Activated T-cell treated with anti-CD3 and anti-CD28 coated beads, Interleukin-2, amount 50 U/mL, for 4 hours (primary cell): ENCODE measurements around the gene TUBB2A. TPM values are rescaled to one million over a fixed set of nuclear protein-coding genes. Genes with fewer than 3 reads are reported as not detected.
"Not testable (repeated sequence)": the region's sequence is repeated elsewhere in the genome, so short reads cannot be mapped to it uniquely, and the experiment has no call there.

Experiments
- ATAC-seq, 2 donors: fragments of 200-7000 bp; cut with Tn5 transposase; one replicate each; pipeline ENCODE4 v1.10.0; 2021
- DNase-seq: peaks from one replicate; pipeline ENCODE4 v3.0.0-alpha.2; 2020
- H3K27me3 Mint-ChIP-seq: one replicate; pipeline ENCODE4 v1.8.0; 2021; ENCODE audit warnings: low read depth, mixed read lengths
- H3K36me3 Mint-ChIP-seq: one replicate; pipeline ENCODE4 v1.8.0; 2022; ENCODE audit warnings: mixed read lengths; ENCODE audit not compliant: insufficient read depth
- H3K4me1 Mint-ChIP-seq: one replicate; pipeline ENCODE4 v1.8.0; 2021; ENCODE audit warnings: low read depth, mixed read lengths
- H3K4me3 Mint-ChIP-seq: one replicate; pipeline ENCODE4 v1.8.0; 2021; ENCODE audit warnings: mild to moderate bottlenecking, moderate library complexity, mixed read lengths
- H3K9me3 Mint-ChIP-seq: one replicate; pipeline ENCODE4 v1.8.0; 2021; ENCODE audit warnings: mixed read lengths
- total RNA-seq, 3 donors: library from RNA; stranded (reverse); gene quantifications; one replicate each; pipeline ENCODE4 v1.2.1, GENCODE V29; 2021

The TUBB2A gene
- total RNA-seq, 3 donors from 2014 or later, result 5.4 to 7.7 (median 7.1) TPM

DNA sequence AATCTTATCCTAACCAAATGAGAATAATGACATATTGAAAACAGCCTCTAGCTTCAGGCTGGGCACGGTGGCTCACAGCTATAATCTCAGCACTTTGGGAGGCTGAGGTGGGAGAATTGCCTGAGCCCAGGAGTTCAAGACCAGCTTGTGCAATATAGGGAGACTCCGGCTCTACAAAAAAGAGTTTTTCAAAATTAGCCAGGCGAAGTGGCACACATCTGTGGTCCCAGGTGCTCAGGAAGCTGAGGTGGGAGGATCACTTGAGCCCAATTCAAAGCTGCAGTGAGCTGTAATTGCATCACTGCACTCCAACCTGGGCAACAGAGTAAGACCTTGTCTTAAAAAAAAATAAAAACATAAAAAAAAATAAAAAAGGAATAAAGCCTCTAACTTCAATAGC is 4.7 kb downstream of the TUBB2A start:
- H3K4me3 Mint-ChIP-seq, result no peak overlapping the region
- H3K27me3 Mint-ChIP-seq, result peaks cover 7% of the 10 kb centered on the region
- H3K4me1 Mint-ChIP-seq, result peaks cover 7% of the 10 kb centered on the region
- DNase-seq (no peak), ATAC-seq (no peak)
- H3K9me3 Mint-ChIP-seq, result no peaks in the 10 kb centered on the region
- H3K36me3 Mint-ChIP-seq, result peaks cover 6% of the 10 kb centered on the region

DNA sequence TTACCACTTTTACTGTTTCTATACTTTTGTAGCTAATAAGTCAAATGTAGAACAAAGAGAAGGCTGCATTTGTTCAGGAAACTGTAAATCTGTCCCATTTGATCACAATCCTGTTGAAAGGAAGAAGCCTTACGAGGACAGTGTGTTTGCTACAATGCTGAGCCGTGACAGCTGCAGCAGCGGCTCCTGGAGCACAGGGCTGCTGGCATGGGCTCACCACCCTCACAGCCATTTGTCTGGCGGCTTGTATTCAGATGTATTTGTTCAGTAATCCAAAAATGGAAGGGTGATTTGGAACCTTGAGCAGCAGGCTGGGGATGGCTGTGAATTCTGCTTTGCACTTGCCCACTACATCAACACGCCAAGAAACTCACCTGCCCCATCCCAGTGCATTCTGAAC is 5.7 kb downstream of the TUBB2A start:
- Mint-ChIP-seq H3K4me1 (peaks cover 4% of the 10 kb centered on the region), H3K4me3 (no peak overlapping the region), H3K27me3 (peaks cover 7% of the 10 kb centered on the region), H3K36me3 (peaks cover 9% of the 10 kb centered on the region), H3K9me3 (no peaks in the 10 kb centered on the region)
- DNase-seq, result no peak
- ATAC-seq, result no peak

DNA sequence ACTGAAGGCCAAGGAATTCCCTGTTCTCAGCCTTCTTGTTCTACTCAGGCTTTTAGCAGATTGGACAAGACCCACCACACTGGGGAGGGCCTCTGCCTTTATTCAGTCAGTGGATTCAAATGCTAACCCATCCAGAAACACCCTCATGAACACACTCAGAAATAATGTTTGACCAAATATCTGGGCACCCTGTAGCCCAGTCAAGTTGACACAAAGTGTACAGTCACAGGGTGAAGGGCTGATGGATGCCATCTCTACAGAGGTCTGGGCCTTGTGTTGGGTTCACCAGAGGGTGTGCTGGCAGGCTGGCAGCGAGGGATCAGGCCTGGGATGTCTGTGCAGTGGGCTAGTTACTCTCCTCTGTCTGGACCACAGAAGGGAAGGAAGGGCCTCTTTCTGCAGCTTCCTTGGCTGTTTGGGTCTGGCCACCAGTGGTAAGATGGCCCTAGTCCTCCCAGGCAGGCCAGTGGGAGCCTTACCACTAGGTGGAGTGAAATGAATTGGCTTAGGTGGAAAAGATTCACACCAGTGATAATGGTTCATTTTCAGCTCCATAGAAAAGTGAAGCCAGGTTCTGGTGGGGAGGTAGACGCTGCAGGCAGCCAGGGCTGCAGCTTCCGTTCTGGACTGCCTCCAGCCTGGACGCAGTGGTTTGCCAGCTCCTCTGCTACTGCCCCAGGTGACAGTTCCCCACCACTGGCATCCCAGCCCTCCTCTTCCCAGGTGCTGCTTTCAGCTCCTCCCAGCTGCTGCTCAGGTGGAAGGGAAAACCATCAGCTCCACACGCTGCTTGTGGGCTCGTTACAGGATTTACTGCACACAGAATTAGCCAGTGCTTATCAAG is 9.2 kb downstream of the TUBB2A start:
- Mint-ChIP-seq H3K36me3 (peaks cover 12% of the 10 kb centered on the region), H3K9me3 (no peaks in the 10 kb centered on the region), H3K27me3 (no peaks in the 10 kb centered on the region), H3K4me1 (no peaks in the 10 kb centered on the region), H3K4me3 (no peak overlapping the region)
- ATAC-seq (no peak), DNase-seq (no peak)

DNA sequence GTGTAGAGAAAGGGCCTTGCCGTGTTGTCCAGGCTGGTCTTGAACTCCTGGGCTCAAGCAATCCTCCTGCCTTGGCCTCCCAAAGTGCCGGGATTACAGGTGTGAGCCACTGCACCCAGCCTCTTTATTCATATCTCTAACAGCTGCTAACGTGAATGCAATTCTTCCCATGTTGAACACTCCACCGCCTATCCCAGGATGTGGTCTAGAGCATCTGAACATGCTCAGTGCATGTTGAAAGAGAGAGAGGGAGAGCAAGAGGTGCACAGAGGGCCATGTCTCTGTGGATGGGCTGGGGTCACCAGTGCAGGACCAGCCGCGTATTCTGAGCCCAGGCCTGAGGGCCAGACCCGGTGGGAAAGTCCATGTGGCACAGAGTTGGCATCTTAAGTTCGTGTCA is 12.8 kb downstream of the TUBB2A start:
- Mint-ChIP-seq H3K4me1 (no peaks in the 10 kb centered on the region), H3K9me3 (no peaks in the 10 kb centered on the region), H3K4me3 (no peak overlapping the region), H3K27me3 (no peaks in the 10 kb centered on the region), H3K36me3 (peaks cover 16% of the 10 kb centered on the region)
- no peak for ATAC-seq
- DNase-seq, result no peak

DNA sequence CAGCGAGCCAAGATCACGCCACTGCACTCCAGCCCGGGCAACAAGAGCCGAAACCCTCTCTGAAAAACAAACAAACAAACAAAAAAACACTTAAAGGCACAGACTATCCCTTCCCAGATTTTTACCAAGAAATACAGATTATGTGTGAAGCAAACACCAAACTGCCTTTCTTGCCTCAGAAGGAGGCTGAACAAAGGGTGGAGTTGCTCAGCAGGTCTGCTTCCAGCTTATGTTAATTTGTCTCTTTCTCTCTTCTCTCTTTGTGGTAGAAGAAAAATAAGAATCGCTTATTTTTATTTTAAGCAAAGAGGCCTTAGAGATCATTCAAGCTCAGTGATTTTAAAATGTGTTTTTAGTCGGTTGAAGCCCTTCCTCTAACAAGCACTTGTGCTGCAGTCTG is 14.2 kb downstream of the TUBB2A start:
- ATAC-seq, result no peak
- no peak overlapping the region for H3K4me3 Mint-ChIP-seq
- no peaks in the 10 kb centered on the region for H3K27me3 Mint-ChIP-seq
- peaks cover 23% of the 10 kb centered on the region for H3K36me3 Mint-ChIP-seq
- DNase-seq, result no peak
- no peaks in the 10 kb centered on the region for H3K4me1 Mint-ChIP-seq
- H3K9me3 Mint-ChIP-seq, result no peaks in the 10 kb centered on the region

DNA sequence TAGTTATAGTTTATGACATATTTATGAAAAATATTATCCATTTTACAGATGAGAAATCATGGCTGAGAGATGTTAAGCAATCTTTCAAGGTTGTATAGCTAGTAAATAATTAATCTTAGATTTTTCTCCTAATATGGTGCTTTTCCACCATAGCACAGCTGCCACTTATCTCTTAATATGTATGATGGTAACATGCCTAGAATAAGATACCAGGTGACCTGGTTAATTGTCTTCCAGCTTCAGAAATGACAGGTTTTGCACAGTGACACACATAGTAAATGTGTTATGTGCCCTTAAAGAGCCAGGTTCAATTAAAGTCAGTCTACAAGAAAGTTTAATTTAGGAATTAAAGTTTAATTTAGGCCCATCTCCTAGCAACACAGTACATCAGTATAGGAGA is 14.8 kb downstream of the TUBB2A start:
- no peaks in the 10 kb centered on the region for H3K27me3 Mint-ChIP-seq
- H3K4me3 Mint-ChIP-seq, result no peak overlapping the region
- no peak for DNase-seq
- no peak for ATAC-seq
- no peaks in the 10 kb centered on the region for H3K9me3 Mint-ChIP-seq
- peaks cover 29% of the 10 kb centered on the region for H3K36me3 Mint-ChIP-seq
- no peaks in the 10 kb centered on the region for H3K4me1 Mint-ChIP-seq

DNA sequence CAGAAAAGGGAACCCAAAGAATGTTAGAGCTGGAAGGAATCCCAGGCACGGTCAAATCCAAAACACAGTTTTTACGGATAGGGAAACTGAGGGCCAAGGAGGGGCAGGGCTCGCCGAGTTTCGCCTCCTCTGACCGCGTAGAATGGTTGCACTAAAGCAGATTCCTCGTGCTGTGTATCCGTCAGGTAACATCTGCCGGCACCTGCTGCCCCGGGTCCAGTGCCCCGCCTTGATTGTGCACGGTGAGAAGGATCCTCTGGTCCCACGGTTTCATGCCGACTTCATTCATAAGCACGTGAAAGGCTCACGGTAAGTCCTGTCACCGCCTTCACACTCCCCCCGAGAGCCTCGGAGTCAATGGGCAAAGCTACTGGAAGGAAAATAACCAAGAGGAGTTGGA is 17.1 kb downstream of the TUBB2A start:
- Mint-ChIP-seq H3K9me3 (no peaks in the 10 kb centered on the region), H3K4me3 (no peak overlapping the region), H3K4me1 (no peaks in the 10 kb centered on the region), H3K27me3 (no peaks in the 10 kb centered on the region), H3K36me3 (peaks cover 35% of the 10 kb centered on the region)
- DNase-seq (no peak), ATAC-seq (no peak)

DNA sequence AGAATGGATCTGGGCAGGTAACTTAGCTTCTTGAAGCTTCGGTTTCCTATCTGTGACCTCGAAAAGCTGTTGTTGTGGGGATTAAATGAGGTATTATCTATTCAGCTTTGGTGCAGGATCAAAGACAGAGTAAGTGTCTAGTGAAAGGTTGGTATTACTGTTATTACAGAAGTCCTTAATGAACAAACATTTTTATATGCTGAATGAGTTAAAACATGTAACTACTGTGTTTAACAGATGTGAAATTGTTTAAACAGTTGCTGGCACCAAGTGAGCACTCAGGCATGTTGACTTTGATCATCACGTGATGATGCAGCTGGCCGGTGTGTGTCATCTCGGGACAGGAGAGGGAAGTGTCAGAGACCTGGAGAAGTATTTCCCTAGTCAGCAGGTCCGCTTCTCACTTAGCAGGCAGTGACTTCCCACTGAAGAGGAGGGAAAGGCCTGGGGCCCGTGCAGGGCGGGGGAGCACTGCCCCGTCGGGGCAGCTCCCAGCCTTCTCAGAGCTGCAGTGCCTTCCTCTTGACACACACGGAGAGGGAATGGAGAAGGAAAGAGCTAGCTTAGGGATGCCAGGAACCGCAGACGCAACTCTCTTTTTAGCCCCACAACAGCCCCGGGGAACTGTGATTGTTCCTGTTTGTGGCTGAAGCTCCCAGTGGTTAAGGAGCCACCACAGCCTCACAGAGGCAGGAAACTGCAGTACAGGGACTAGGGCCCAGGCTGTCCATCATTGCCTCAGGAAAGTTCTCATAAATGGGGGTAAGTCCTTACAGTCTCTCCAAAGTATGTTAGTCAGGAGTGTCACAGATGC is 18.0 kb downstream of the TUBB2A start:
- Mint-ChIP-seq H3K9me3 (no peaks in the 10 kb centered on the region), H3K27me3 (no peaks in the 10 kb centered on the region), H3K4me3 (no peak overlapping the region), H3K4me1 (no peaks in the 10 kb centered on the region), H3K36me3 (peaks cover 33% of the 10 kb centered on the region)
- ATAC-seq, result no peak
- no peak for DNase-seq

DNA sequence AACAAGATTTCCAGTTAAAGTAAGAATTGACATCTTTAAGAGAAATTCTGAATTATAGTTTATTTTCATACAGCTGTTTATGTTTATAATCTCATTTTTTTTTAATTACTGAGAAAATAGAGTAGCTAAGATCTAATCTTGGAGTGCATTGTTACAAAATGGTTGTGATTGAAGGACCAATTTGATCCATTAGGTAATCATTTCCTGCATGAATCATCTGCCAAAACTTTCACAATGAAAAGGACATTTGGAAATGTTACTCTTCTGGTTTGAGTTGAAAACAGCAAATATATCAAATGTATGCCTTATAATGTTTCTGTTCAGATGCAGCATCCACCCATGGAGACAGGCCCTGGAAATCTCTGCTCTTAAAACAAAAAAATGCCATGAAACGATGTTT is 19.0 kb downstream of the TUBB2A start:
- Mint-ChIP-seq H3K4me1 (no peaks in the 10 kb centered on the region), H3K27me3 (no peaks in the 10 kb centered on the region), H3K4me3 (no peak overlapping the region), H3K36me3 (peaks cover 31% of the 10 kb centered on the region), H3K9me3 (no peaks in the 10 kb centered on the region)
- no peak for DNase-seq
- ATAC-seq, result no peak

DNA sequence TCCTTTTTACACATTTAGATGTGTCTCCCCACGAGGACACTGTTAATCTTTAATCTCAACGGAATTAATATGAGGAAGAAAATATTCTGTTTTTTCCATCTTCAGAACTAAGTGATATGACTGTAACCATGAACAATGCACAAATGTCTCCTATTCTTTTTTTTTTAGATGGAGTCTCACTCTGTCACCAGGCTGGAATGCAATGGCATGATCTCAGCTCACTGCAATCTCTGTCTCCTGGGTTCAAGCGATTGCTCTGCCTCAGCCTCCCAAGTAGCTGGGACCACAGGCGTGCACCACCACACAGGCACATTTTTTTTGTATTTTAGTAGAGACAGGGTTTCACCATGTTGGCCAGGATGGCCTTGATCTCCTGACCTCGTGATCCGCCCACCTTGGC is 19.5 kb downstream of the TUBB2A start:
- ATAC-seq, DNase-seq, H3K4me3 Mint-ChIP-seq, H3K27me3 Mint-ChIP-seq, H3K9me3 Mint-ChIP-seq, H3K4me1 Mint-ChIP-seq: not testable (repeated sequence)
- peaks cover 28% of the 10 kb centered on the region for H3K36me3 Mint-ChIP-seq

DNA sequence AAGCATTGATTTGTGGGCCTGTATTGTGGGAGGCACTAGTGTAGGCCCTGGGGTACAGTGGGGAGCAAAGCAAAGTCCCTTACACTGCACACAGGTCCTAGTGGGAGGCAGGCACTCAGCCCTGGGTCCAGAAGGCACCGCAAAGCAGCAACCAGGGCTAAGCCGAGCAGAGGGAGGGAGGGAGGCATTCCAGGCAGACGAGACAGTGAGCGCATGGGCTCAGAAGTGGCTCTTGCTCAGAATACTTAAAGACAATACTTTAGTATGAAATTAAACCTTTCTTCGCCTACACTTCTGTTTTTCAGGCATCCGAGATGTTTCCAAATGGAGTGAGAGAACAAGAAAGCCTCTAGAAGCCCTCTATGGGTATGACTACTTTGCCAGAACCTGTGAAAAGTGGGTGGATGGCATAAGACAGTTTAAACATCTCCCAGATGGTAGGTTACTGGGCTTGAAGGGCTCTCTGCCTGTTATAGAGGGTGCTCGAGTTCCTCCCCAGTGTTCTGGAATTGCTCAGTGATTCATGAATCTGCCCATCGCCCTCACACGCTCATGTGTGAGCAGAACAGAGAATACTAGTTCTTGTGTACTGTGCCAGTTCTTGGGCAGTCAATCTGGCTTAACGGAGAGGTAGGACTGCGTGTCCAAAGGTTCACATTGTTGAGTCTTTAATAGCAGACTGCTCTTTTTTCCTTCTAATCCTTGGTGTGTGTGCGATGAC is 20.1 kb downstream of the TUBB2A start:
- no peak overlapping the region for H3K4me3 Mint-ChIP-seq
- ATAC-seq (no peak), DNase-seq (no peak)
- H3K9me3 Mint-ChIP-seq, result no peaks in the 10 kb centered on the region
- no peaks in the 10 kb centered on the region for H3K27me3 Mint-ChIP-seq
- no peaks in the 10 kb centered on the region for H3K4me1 Mint-ChIP-seq
- peaks cover 28% of the 10 kb centered on the region for H3K36me3 Mint-ChIP-seq

DNA sequence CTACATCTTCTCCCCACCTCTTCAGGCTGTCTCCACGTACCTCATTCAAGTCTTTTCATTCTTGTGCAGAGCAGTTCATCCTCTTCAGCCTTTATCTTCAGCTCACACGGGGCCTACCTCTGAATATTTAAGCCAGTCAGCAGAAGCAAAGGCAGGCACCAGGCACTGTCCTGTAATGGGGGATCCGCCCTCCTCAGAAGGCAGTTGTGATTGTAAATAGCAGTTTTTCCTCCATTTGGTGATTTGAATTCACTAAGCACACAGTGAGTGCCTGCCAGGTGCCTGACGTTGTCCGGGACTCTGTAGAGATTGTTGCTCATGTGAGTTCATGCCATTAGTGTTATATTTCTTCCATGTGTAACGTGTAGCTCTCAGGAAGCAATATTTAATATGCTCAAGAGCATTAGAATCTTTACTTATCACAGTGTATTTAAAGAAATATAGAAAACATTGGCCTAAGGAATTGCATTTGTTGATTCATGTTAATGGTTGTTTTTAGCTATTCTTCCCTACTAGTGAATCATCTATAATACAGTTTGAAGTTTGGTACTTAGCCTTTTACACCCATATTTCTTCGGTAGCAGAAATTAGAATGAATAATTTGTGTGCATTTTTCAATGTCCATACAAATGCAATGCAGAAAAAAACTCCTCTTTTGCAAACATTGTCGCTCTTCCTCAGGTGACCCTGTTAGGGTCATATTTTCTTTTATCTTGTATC is 20.9 kb downstream of the TUBB2A start:
- Mint-ChIP-seq H3K4me1 (no peaks in the 10 kb centered on the region), H3K9me3 (no peaks in the 10 kb centered on the region), H3K36me3 (peaks cover 32% of the 10 kb centered on the region)

DNA sequence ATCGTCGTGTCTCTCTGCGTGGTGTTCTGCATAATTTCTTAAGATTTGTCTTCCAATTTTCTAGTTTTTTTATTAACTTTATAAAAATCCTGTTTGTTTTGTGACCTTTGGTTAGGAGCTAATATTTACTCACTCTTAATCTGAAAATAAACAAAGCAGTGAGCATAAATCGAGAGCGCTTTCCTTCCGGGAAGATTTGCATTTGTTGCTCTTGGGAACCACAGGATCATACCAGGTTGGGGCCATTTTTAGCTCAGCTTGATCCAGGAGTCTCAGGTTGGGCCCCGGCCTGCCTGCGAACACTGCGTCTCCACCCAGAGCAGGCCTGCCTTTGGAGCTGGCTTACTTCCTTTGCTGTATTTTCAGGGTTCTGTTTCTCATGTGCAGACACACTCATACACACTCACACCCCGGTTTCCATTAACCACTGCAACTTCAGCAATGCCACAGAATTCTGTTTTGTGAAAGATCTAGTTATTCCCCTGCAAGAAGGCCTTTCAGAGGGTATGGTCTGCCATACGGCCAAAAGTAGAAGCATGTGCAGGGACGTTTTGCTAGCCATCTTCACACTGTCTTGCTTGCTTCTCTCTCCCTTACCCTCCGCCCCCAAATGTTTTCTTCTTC is 21.6 kb downstream of the TUBB2A start:
- DNase-seq (no peak), ATAC-seq (no peak)
- no peaks in the 10 kb centered on the region for H3K4me1 Mint-ChIP-seq
- peaks cover 34% of the 10 kb centered on the region for H3K36me3 Mint-ChIP-seq
- no peaks in the 10 kb centered on the region for H3K9me3 Mint-ChIP-seq
- H3K4me3 Mint-ChIP-seq, result no peak overlapping the region
- no peaks in the 10 kb centered on the region for H3K27me3 Mint-ChIP-seq

More for the DNA sequence above, 20.9 kb downstream of the TUBB2A start:
- ATAC-seq (no peak), DNase-seq (no peak)
- Mint-ChIP-seq H3K4me3 (no peak overlapping the region), H3K27me3 (no peaks in the 10 kb centered on the region)

DNA sequence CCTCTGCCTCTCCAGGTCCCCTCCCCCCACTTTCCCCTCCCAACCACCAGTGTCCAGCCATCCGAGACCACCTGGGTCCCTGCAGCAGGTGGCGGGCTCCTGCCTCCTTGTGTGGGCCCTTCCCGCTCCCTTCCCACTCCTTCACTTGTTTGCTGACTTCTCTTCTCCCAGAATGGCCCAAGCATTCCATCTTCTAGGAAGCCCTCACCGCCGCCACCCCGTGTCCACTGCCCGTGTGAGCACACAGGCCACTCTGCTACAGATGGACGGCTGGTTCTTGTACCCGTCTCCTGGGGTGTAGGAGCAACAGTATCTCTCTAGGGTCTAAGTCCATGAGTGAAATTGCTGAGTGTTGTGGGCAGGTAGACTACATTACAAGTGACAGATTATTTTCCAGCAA is 23.8 kb downstream of the TUBB2A start:
- Mint-ChIP-seq H3K36me3 (peaks cover 33% of the 10 kb centered on the region), H3K4me3 (no peak overlapping the region), H3K4me1 (no peaks in the 10 kb centered on the region), H3K9me3 (no peaks in the 10 kb centered on the region), H3K27me3 (no peaks in the 10 kb centered on the region)
- DNase-seq, result no peak
- no peak for ATAC-seq
